ENCODE results near the gene B4GALT6.

B4GALT6 gene

DNA sequence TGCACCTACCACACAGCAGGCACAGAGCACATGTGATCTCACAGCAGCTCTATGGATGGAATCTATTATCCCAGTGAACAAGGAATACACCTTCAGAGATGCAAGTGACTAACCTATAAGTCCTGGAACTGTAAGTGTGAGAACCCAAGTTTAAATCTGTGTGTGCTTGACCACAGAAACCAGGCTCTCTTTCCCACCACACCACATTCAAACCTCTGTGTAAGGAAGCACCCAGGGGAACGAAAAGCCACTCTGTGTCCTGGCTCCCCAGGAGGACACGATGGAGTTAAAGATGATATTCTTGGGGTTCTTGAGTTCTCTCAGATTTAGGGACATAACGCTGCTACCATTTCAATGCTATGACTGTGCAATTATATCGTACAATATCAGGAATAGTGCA, 53.8 kb downstream of the B4GALT6 start:
- DNase-seq, result no peak

DNA sequence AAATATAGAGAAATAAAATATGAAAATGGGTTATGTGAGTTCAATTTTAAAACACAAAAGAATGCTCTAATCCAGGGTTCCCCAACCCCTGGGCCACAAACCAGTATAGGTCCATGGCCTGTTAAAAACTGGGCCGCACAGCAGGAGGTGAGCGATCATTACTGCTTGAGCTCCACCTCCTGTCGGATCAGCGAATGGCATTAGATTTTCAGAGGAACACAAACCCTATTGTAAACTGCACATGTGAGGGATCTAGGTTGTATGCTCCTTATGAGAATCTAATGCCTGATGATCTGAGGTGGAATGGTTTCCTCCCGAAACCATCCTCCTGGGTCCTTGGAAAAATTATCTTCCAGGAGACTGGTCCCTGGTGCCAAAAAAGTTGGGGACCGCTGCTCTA, 58.0 kb downstream of the B4GALT6 start:
- no peak for DNase-seq

DNA sequence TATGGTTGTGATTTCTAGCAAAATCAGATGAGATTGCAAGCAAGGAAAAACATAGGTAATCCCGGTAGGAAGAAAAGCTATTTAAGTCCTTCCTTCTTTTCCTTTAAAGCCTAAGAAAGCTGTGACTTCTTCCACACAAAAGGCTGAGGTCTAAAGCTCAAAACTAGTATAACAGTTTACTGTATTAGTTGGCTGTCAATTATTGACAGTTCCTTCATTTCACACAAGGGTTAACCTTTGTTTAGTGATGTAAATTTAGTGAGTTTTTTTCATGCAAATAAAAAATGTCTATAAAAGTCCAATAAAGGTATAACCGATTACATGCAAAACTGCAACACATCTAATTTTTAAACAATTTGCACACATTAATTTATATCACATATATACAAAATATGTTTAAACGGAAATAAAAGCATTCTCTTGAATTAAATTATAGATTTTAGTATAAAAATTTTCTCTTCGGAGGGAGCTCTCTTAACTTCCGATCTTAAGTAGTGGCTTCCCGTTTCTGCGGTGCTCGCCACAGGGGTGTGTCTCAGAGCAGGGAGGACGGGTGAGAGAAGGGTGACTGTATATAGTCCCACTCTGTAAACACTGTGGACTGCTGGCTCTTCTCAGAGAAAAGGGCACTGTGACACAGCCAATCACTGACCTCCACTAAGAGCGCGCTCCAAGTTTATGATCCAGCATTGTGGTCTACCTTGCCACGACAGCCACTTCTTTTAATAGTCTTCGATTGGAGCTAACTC, 59.3 kb downstream of the B4GALT6 start:
- no peak for DNase-seq

DNA sequence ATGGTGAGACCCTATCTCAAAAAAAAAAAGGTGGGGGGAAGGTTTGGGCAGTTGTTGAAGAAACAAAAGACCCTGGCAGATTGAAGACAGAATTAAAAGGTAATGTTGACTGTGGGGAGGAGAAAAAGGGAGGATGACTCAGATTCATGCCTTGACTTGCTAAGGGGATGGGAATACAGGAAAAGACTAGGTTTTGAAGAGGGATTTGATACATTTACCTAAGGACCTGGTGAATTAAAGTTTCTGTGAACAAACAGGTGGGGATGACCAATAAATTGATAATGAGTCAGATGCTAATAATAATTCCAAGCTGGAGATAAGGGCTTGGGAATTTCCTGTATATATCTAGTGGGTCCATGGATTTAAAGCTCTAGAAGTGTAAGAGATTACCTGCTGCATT, 65.1 kb downstream of the B4GALT6 start:
- no peak for DNase-seq

DNA sequence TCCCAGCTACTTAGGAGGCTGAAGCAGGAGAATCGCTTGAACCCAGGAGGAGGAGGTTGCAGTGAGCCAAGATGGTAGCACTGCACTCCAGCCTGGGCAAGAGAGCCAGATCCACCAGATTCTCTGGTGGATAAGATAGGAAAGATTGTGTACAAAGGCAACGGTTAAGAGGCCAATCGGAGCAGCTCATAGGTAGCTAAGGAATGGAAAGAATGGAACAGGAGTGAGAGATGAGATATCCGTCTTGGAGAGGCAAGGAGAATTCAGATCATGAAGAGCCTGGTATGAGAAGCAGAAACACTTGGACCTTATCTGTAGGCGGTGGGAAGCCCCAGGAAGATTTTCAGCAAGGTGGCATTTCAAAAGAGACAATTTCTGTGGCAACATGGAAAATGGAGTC, 65.6 kb downstream of the B4GALT6 start:
- DNase-seq, result no peak

DNA sequence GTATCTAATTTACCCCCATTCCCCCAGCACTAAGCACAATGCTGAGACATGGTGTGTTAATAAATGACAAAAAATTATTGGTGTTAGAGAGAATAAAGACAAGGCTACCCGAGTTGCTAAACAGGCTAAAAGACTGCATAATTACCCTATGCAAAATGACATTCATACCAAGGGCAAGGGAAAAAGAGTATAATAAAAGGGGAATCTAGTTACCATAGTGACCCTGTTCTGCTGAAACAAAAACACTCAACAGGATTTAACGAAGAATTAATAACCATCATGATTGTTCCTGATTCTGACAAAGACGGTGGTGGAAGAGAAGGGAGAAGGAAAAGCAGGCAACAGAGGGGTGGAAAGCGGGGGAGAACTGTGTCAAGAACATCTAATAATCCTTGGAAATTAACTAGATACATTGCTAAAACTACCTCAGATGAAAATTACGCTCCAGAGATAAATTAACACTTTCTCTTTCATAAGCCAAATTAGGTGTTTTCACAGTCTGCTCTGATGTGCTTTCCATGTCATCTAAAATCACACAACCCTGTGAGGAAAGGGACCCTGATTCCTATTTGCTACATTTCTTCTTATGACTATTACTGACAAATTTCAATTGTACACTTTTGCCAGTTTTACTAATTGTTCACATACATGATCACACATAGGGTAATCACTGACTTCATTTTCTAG, 67.2 kb downstream of the B4GALT6 start:
- no peak for DNase-seq

DNA sequence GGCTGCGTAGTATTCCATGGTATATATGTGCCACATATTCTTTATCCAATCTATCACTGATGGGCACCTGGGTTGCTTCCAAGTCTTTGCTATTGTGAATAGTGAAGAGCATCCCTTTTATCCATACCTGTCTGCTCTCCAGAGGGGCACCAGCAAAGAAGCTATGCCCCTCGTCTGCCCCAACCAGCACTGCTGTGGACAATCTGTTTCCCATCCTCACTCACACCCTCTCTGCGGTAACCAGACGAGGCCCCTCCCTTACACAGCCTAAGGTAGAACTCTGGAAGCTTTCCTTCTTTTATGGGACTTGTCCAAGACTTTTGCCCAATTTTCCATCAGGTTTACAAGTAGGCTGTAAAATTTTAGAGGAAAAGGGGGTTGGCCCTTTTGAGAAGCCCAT, 67.8 kb downstream of the B4GALT6 start:
- DNase-seq, result no peak

DNA sequence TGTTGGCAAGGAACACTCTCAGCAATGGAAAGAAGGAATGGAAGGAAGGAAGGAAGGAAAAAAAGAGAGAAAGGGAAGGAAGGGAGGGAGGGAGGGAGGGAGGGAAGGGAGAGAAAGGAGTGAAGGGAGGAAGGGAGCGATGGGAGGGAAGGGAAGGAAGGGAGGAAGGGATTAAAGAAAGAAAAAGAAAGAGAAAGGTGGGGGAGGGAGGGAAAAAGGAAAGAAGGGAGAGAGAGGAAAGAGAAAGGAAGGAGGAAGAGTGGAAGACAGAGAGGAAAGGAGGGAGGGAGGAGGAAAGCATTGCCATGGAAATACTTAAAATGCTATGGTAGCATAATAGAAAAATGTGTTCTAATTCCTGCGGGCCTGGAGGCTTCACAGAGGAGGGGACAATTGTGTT, 70.3 kb downstream of the B4GALT6 start:
- DNase-seq, result no peak

DNA sequence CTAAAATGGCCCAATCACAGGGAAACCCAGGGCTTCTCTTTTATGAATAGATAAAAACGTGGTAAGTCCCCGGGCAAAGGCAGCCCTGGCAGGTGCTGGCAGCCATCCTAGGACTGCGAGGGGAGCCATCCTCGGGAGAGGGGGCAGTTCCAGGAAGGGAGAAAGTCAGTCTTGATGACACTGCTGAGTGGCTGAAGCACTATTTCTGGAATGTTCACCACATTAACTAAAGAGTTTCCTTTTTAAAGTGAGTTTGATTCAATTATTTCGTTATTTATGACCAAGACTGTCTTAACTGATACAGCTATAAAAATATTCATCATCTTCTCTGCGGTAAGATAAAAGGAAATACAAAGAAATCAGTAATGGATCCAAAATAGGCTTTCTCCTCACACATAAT, 72.3 kb downstream of the B4GALT6 start:
- DNase-seq, result no peak

DNA sequence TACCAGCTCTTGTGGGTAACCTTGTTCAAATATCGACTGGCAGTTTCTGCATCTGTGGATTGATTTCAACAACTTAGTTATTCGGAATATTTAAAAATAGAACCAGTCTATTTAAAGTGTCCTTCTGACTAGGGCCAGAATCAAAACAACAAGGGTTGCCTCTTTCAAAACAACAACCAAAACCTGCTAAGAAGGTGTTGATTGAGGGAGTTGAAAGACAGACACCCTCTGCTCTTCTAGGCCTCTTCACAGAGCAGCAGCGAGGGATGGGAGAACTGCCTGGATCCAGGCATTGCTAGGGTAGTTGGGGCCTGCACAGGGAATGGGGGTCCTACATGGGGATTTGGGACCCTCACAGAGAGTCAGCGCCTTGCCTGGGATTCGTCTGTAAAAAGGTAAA, 72.9 kb downstream of the B4GALT6 start:
- no peak for DNase-seq

DNA sequence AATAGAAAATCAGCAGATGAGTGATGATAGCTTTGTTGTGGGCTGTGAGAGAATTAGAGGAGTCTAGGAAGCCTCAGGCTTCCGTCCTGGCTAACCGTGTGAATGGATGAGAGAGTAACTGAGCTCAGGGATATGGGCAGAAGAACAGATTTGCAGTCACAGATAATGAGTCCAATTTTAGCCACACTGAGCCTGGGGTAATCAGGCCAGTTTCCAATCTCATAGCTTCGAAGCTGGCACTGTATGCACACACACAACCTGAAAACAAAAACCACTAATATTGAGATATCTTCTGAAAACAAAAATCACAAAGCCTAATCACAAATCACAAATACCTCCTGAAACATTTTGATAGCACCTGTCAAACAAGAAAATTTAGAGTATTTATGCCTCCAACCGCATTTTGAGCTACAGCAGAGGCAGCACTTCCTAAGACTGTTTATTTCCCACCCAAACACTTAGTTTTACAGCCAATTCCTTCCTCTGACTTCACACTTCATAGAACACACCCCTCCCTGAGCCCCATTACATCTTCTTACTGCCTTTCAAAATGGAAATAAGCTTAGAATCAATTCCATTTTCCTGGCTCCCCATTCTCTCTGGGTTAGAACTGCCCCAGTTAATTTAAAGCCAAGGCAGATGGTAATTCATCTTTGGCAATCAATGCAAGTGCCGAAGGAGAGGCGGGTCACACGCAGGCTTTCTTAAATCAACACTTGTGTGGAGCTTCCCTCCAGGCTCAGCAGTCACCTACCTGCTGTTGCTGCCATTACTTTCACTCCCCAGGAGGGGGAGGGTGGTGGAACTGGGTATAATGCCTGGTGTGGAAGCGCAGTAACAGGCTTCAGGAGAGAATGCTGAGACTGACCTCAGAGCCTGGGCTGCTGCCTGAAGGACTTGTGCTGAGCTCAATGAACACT, 73.8 kb downstream of the B4GALT6 start:
- no peak for DNase-seq

DNA sequence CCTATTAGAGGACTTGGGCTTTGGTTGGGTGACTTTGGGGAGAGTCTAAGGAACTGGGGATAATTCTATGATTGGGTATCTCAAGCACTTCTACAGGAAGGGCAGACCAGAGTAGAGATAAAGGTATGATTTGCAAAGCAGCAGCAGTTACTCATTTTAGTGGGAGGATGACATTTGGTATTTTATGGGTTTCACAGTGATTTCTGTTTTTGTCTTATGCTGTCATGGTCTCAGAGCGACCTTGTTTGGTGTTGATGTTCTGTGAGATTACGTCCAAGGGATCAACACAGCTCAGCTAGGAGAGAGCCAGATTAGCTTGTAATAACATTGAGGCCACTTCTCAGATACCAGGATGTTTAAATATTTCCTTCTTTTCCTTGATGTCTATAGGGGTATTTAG, 74.5 kb downstream of the B4GALT6 start:
- no peak for DNase-seq

DNA sequence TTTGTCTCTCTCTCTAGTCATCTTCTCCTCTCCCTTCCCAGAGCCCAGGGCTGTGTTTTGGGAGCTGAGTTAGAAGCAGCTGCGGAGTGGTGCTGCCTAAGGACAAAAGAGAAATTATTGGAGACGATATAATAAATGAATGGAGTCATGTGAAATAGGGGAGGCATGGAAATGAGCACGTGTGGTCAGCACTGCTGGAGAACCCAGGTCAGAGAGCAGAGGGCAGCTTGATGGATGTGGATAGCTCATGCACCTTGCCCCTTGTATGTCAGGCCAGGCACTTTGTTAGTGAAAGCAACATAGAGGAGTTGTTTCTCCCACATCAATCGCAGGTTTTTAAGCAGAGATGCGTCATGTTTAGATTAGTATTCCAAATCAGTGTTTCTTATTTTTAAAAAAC, 77.0 kb downstream of the B4GALT6 start:
- DNase-seq, result no peak

DNA sequence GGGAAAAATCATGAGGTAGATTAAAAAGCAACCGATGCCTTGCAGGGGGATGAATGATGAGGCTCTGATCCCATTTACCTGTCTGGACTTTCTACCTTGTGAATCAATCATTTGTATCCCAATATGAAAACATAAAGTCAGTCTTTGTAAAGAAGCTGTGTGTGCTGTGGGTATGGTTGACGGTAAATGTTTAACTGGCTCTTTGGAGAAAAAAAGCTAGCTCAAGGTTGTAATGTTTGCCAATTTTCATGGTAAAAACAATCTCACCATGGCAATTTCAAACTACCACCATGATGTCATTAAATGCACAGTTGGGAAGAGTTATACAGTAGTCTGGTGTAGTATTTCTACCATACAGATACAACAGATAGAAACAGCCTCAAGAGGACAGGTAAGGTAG, 78.1 kb downstream of the B4GALT6 start:
- no peak for DNase-seq

DNA sequence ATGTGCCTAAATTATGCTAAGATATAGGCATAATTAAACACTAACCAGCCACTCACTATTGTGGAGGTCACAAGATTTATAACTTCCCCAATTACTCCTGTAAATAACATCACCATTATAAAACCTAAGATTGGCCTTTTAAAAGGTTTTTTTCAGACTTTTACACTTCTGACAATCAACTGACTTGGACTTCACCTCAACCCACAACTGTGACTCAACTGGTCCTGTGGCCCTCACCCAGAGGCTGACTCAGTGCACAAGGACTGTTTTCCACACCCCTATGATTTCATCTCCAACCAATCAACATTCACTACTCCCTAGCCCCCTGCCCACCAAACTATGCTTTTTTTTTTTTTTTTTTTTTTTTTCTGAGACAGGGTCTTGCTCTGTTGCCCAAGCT, 81.1 kb downstream of the B4GALT6 start:
- no peak for DNase-seq

DNA sequence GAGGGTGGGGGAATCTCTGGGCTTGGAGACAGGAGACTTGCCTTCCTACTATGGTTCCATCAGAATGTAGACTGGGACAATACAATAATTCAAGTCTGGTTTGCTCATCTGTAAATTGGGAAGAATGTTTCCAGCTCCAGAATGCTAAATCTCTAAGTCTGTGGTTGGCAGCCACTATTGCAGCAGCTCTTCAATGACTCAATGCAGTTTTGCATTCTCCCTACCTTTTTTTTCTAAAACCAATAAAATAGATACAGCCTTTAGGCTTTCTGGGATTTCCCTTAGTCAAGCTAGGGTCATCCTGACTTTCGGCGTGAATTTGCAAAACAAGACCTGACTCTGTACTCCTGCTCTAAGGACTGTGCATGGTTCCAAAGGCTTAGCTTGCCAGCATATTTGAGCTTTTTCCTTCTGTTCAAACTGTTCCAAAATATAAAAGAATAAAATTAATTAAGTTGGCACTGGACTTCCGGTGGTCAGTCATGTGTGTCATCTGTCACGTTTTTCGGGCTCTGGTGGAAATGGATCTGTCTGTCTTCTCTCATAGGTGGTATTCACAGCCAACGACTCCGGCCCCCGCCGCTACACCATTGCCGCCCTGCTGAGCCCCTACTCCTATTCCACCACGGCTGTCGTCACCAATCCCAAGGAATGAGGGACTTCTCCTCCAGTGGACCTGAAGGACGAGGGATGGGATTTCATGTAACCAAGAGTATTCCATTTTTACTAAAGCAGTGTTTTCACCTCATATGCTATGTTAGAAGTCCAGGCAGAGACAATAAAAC, 86.2 kb downstream of the B4GALT6 start:
- no peak for DNase-seq

DNA sequence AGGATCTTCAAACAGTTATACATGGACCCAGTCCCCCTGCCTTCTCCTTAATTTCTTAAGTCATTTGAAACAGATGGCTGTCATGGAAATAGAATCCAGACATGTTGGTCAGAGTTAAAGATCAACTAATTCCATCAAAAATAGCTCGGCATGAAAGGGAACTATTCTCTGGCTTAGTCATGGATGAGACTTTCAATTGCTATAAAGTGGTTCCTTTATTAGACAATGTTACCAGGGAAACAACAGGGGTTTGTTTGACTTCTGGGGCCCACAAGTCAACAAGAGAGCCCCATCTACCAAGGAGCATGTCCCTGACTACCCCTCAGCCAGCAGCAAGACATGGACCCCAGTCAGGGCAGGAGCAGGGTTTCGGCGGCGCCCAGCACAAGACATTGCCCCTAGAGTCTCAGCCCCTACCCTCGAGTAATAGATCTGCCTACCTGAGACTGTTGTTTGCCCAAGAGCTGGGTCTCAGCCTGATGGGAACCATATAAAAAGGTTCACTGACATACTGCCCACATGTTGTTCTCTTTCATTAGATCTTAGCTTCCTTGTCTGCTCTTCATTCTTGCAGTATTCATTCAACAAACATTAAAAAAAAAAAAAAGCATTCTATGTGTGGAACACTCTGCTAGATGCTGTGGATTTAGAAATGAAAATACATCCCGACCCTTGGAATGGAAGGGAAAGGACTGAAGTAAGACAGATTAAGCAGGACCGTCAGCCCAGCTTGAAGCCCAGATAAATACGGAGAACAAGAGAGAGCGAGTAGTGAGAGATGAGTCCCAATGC, 88.1 kb downstream of the B4GALT6 start:
- no peak for DNase-seq

DNA sequence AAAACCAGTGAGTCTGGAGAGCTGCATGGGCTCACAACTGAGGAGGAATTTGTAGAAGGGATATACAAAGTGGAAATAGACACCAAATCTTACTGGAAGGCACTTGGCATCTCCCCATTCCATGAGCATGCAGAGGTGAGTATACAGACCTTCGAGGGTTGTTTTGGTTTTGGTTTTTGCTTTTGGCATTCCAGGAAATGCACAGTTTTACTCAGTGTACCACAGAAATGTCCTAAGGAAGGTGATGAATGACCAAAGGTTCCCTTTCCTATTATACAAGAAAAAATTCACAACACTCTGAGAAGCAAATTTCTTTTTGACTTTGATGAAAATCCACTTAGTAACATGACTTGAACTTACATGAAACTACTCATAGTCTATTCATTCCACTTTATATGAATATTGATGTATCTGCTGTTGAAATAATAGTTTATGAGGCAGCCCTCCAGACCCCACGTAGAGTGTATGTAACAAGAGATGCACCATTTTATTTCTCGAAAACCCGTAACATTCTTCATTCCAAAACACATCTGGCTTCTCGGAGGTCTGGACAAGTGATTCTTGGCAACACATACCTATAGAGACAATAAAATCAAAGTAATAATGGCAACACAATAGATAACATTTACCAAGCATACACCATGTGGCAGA, 89.1 kb downstream of the B4GALT6 start:
- DNase-seq, result no peak

DNA sequence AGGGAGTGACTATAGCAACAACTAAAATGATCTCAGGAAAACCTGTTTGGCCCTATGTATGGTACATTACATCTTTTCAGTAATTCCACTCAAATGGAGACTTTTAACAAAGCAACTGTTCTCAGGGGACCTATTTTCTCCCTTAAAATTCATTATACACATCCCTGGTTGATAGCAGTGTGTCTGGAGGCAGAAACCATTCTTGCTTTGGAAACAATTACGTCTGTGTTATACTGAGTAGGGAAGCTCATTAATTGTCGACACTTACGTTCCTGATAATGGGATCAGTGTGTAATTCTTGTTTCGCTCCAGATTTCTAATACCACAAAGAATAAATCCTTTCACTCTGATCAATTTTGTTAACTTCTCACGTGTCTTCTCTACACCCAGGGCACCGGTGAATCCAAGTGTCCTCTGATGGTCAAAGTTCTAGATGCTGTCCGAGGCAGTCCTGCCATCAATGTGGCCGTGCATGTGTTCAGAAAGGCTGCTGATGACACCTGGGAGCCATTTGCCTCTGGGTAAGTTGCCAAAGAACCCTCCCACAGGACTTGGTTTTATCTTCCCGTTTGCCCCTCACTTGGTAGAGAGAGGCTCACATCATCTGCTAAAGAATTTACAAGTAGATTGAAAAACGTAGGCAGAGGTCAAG, 91.7 kb downstream of the B4GALT6 start:
- no peak for DNase-seq

DNA sequence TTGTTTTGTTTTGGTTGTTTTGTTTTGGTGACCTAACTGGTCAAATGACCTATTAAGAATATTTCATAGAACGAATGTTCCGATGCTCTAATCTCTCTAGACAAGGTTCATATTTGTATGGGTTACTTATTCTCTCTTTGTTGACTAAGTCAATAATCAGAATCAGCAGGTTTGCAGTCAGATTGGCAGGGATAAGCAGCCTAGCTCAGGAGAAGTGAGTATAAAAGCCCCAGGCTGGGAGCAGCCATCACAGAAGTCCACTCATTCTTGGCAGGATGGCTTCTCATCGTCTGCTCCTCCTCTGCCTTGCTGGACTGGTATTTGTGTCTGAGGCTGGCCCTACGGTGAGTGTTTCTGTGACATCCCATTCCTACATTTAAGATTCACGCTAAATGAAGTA, 92.8 kb downstream of the B4GALT6 start, which contains the start of gene TTR:
TTR (plus strand) TSS at position 250 of the 400 bp plus-strand sequence; CDS start at position 276, 26 bp downstream.
- no peak for DNase-seq

DNA sequence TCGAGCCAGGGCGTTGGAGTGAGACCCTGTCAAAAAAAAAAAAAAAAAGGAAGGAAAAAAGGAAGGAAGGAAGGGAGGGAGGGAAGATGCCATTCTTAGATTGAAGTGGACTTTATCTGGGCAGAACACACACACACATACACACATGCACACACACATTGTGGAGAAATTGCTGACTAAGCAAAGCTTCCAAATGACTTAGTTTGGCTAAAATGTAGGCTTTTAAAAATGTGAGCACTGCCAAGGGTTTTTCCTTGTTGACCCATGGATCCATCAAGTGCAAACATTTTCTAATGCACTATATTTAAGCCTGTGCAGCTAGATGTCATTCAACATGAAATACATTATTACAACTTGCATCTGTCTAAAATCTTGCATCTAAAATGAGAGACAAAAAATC, 93.3 kb downstream of the B4GALT6 start:
- no peak for DNase-seq
